GM23248 (cell line): ENCODE data around the gene IGFBP4. TPM values are rescaled to one million over a fixed set of nuclear protein-coding genes. Genes with fewer than 3 reads are reported as not detected.

Experiments
- DNase-seq: peaks from one replicate; pipeline ENCODE4 v3.0.0-alpha.2; 2015
- H2AFZ ChIP-seq: fragments of 200-600 bp; sonication (generic); 2 replicates; pipeline ENCODE4 v1.6.1; 2016; ENCODE audit warnings: antibody characterized with exemption
- H3F3A ChIP-seq: fragments of 200-600 bp; sonication (generic); 2 replicates; pipeline ENCODE4 v1.6.1; 2016; ENCODE audit warnings: mild to moderate bottlenecking, antibody characterized with exemption, mixed run types; ENCODE audit not compliant: insufficient read depth
- H3K27ac ChIP-seq: fragments of 200-600 bp; sonication (generic); 2 replicates; pipeline ENCODE4 v1.5.1; 2016; ENCODE audit warnings: mild to moderate bottlenecking
- H3K27me3 ChIP-seq: fragments of 200-600 bp; sonication (generic); replicated peaks from 2 replicates; pipeline ENCODE4 v1.6.1; 2016; ENCODE audit warnings: mild to moderate bottlenecking; ENCODE audit not compliant: insufficient read depth
- H3K36me3 ChIP-seq: fragments of 200-600 bp; sonication (generic); 2 replicates; pipeline ENCODE4 v1.6.1; 2016; ENCODE audit warnings: low read depth, mild to moderate bottlenecking
- H3K4me1 ChIP-seq: fragments of 200-600 bp; sonication (generic); 2 replicates; pipeline ENCODE4 v1.6.1; 2016; ENCODE audit warnings: mild to moderate bottlenecking; ENCODE audit not compliant: insufficient read depth
- H3K4me2 ChIP-seq: fragments of 200-600 bp; sonication (generic); one replicate; pipeline ENCODE4 v1.6.1; 2016; ENCODE audit warnings: mild to moderate bottlenecking; ENCODE audit not compliant: unreplicated experiment
- H3K4me3 ChIP-seq: fragments of 200-600 bp; sonication (generic); 2 replicates; pipeline ENCODE4 v1.5.1; 2016; ENCODE audit warnings: mild to moderate bottlenecking
- H3K79me2 ChIP-seq: fragments of 200-600 bp; sonication (generic); 2 replicates; pipeline ENCODE4 v1.6.1; 2016; ENCODE audit warnings: mild to moderate bottlenecking; ENCODE audit not compliant: insufficient read depth
- H3K9ac ChIP-seq: fragments of 200-600 bp; sonication (generic); 2 replicates; pipeline ENCODE4 v1.6.1; 2016; ENCODE audit warnings: mild to moderate bottlenecking
- H3K9me2 ChIP-seq: fragments of 200-600 bp; sonication (generic); 2 replicates; pipeline ENCODE4 v1.6.1; 2016; ENCODE audit warnings: mixed run types, mild to moderate bottlenecking, moderate library complexity; ENCODE audit not compliant: insufficient read depth
- H3K9me3 ChIP-seq: fragments of 200-600 bp; sonication (generic); one replicate; pipeline ENCODE4 v1.6.1; 2017; ENCODE audit warnings: low read depth
- H4K20me1 ChIP-seq: fragments of 200-600 bp; sonication (generic); 2 replicates; pipeline ENCODE4 v1.6.0; 2016; ENCODE audit not compliant: insufficient read depth
- EZH2 ChIP-seq: fragments of 200-600 bp; sonication (generic); IDR thresholded peaks from 2 replicates; pipeline ENCODE4 v1.6.1; 2018; ENCODE audit warnings: antibody characterized with exemption, mild to moderate bottlenecking; ENCODE audit not compliant: insufficient read depth, poor library complexity, severe bottlenecking
- EZH2phosphoT487 ChIP-seq: fragments of 200-600 bp; sonication (generic); IDR thresholded peaks from 2 replicates; pipeline ENCODE4 v1.6.1; 2018; ENCODE audit warnings: antibody characterized with exemption, moderate library complexity, mild to moderate bottlenecking, low read depth; ENCODE audit not compliant: insufficient read depth
- WGBS, 2 experiments: methylation state at CpG; one replicate each; pipeline ENCODE4 v1.1.6; 2015 to 2017; ENCODE audit warnings: low lambda C conversion rate in 2 of 2, low coverage in 1 of 2; ENCODE audit errors: missing lambda C conversion rate in 2 of 2; 5-methylcytosine and 5-hydroxymethylcytosine counted together
- in situ Hi-C: fragments of 300-500 bp; cut with MboI; formaldehyde crosslinking; loops from 2 replicates; pipeline ENCODE4 v1.15.0; 2020
- polyA plus RNA-seq: library from polyadenylated mRNA; unstranded; fragments of >200 nt; fragmentation: Nextera tagmentation; extraction: Ambion mirVana; gene quantifications from 2 replicates; pipeline ENCODE4 v1.2.1, GENCODE V29; 2016
- total RNA-seq: library from RNA; depleted of rRNA; stranded (reverse); fragments of >200 nt; shearing (Covaris generic); gene quantifications from 2 replicates; pipeline ENCODE4 v1.2.3, GENCODE V29; 2014

Gene IGFBP4
- total and polyA plus RNA-seq, 2 experiments from 2014 or later = 408 to 1,209 TPM

GRCh38 chr17:40490982-40491381 lies 47.7 kb downstream of the IGFBP4 start:
- no peaks in the 10 kb centered on the region for H3K36me3 ChIP-seq
- no peak for DNase-seq
- peaks cover 42% of the 10 kb centered on the region for H3K4me1 ChIP-seq
- H3K9me3 ChIP-seq = no peaks in the 10 kb centered on the region
- H3K79me2 ChIP-seq = no peaks in the 10 kb centered on the region
- H4K20me1 ChIP-seq = no peaks in the 10 kb centered on the region
- peaks cover 34% of the 10 kb centered on the region for H3F3A ChIP-seq
- no peaks in the 10 kb centered on the region for H3K9me2 ChIP-seq
- no peaks in the 10 kb centered on the region for H3K27me3 ChIP-seq
- 36 to 55% methylated on average over 2 of the region's 2 CpGs for WGBS, 2 experiments
- in situ Hi-C loops = no loop called here
- TF ChIP-seq EZH2phosphoT487 = no peak
- TF ChIP-seq EZH2 = no peak
- H3K9ac ChIP-seq = peak overlapping the region; percentile 68
- H2AFZ ChIP-seq = peak overlapping the region; percentile 31
- peak overlapping the region; percentile 44 for H3K4me2 ChIP-seq
- H3K4me3 ChIP-seq = 0 out of 2 replicates have a peak overlapping the region, but pooled peaks have one; percentile 1
- H3K27ac ChIP-seq = peak overlapping the region; percentile 69

- TF ChIP-seq EZH2 (no peak), EZH2phosphoT487 (no peak)
- no peak for DNase-seq
- H3K36me3 ChIP-seq = no peaks in the 10 kb centered on the region
- in situ Hi-C loops = no loop called here
- no peaks in the 10 kb centered on the region for H4K20me1 ChIP-seq
- H2AFZ ChIP-seq = no peak overlapping the region
- no peak overlapping the region for H3K4me2 ChIP-seq
- 84 to 90% methylated on average over 2 to 7 of the region's 7 CpGs for WGBS, 2 experiments
- H3K4me1 ChIP-seq = peaks cover 38% of the 10 kb centered on the region
- H3F3A ChIP-seq = peaks cover 31% of the 10 kb centered on the region
- no peak overlapping the region for H3K27ac ChIP-seq
- no peaks in the 10 kb centered on the region for H3K9me2 ChIP-seq
- H3K27me3 ChIP-seq = no peaks in the 10 kb centered on the region
- no peak overlapping the region for H3K4me3 ChIP-seq
- H3K9ac ChIP-seq = 0 out of 2 replicates have a peak overlapping the region, but pooled peaks have one; percentile 68
- no peaks in the 10 kb centered on the region for H3K79me2 ChIP-seq
- H3K9me3 ChIP-seq = no peaks in the 10 kb centered on the region
These were observed 48.2 kb downstream of the IGFBP4 start for GRCh38 chr17:40491486-40491885.

GRCh38 chr17:40493697-40494096 lies 50.4 kb downstream of the IGFBP4 start:
- Histone ChIP-seq H3K4me1 (peaks cover 34% of the 10 kb centered on the region), H3K27ac (peak overlapping the region; percentile 55), H2AFZ (no peak overlapping the region), H3K27me3 (no peaks in the 10 kb centered on the region), H3K9me3 (no peaks in the 10 kb centered on the region), H3K9ac (peak overlapping the region; percentile 36; the same call in 1 of the 2 replicates), H3K79me2 (no peaks in the 10 kb centered on the region), H3F3A (peaks cover 22% of the 10 kb centered on the region; the same call in 1 of the 2 replicates), H3K9me2 (no peaks in the 10 kb centered on the region), H4K20me1 (no peaks in the 10 kb centered on the region), H3K4me2 (no peak overlapping the region), H3K36me3 (no peaks in the 10 kb centered on the region), H3K4me3 (no peak overlapping the region)
- no peak for DNase-seq
- TF ChIP-seq EZH2phosphoT487 (no peak), EZH2 (no peak)
- in situ Hi-C loops = no loop called here
- WGBS, 2 experiments = 70 to 78% methylated on average over 4 of the region's 4 CpGs

GRCh38 chr17:40495140-40495539 lies 51.9 kb downstream of the IGFBP4 start:
- Histone ChIP-seq H3K9me2 (no peaks in the 10 kb centered on the region), H3K4me2 (no peak overlapping the region), H3K79me2 (no peaks in the 10 kb centered on the region), H3K27ac (no peak overlapping the region), H3F3A (peaks cover 26% of the 10 kb centered on the region), H3K36me3 (no peaks in the 10 kb centered on the region), H3K4me1 (peaks cover 41% of the 10 kb centered on the region), H3K9ac (no peak overlapping the region), H3K9me3 (no peaks in the 10 kb centered on the region), H2AFZ (no peak overlapping the region), H4K20me1 (no peaks in the 10 kb centered on the region), H3K4me3 (no peak overlapping the region), H3K27me3 (no peaks in the 10 kb centered on the region)
- in situ Hi-C loops = no loop called here
- TF ChIP-seq EZH2 = no peak
- TF ChIP-seq EZH2phosphoT487 = no peak
- no peak for DNase-seq
- WGBS, 2 experiments = 74 to 76% methylated on average over 5 of the region's 5 CpGs

- Histone ChIP-seq H3K4me2 (no peak overlapping the region), H3K9ac (no peak overlapping the region), H3K79me2 (no peaks in the 10 kb centered on the region), H3K4me3 (no peak overlapping the region), H3K9me2 (no peaks in the 10 kb centered on the region), H3K27ac (no peak overlapping the region), H4K20me1 (no peaks in the 10 kb centered on the region), H3K4me1 (peaks cover 32% of the 10 kb centered on the region), H3K36me3 (no peaks in the 10 kb centered on the region), H3K27me3 (no peaks in the 10 kb centered on the region), H2AFZ (no peak overlapping the region), H3F3A (peaks cover 18% of the 10 kb centered on the region), H3K9me3 (no peaks in the 10 kb centered on the region)
- in situ Hi-C loops = no loop called here
- DNase-seq = no peak
- WGBS, 2 experiments = 93 to 100% methylated on average over 3 to 6 of the region's 6 CpGs
- TF ChIP-seq EZH2 = no peak
- no peak for TF ChIP-seq EZH2phosphoT487
These were observed 52.9 kb downstream of the IGFBP4 start for GRCh38 chr17:40496170-40496569.
